GM06990 (cell line): ENCODE results near the gene UBE2F.
A peak's percentile ranks its signal among the peaks of the same experiment; 100 is the strongest.

Experiments used
- DNase-seq: peaks from one replicate; pipeline ENCODE4 v3.0.0-alpha.2; 2011; ENCODE audit not compliant: insufficient read length; ENCODE audit errors: extremely low read depth
- H3K27me3 ChIP-seq: replicated peaks from 2 replicates; pipeline ENCODE4 v1.6.0; 2011; ENCODE audit warnings: low read length; ENCODE audit not compliant: control insufficient read depth, insufficient read depth
- H3K36me3 ChIP-seq: 2 replicates; pipeline ENCODE4 v1.5.1; 2011; ENCODE audit warnings: low read length; ENCODE audit not compliant: control insufficient read depth, insufficient read depth
- H3K4me3 ChIP-seq: replicated peaks from 2 replicates; pipeline ENCODE4 v1.5.1; 2011; ENCODE audit warnings: low read depth, mild to moderate bottlenecking, control low read depth, low read length
- CTCF ChIP-seq: IDR thresholded peaks from 2 replicates; pipeline ENCODE4 v1.5.1; 2011; ENCODE audit warnings: low read length, control low read depth, mild to moderate bottlenecking, inconsistent platforms; ENCODE audit not compliant: insufficient read depth, poor library complexity, severe bottlenecking

The UBE2F gene

GRCh38 chr2:238015705-238016104 is 48.9 kb downstream of the UBE2F start:
- Histone ChIP-seq H3K4me3 (no peak overlapping the region), H3K36me3 (peaks cover 3% of the 10 kb centered on the region), H3K27me3 (no peaks in the 10 kb centered on the region)
- peak; percentile 33 for TF ChIP-seq CTCF
- DNase-seq, result no peak

- no peak for DNase-seq
- H3K4me3 ChIP-seq, result no peak overlapping the region
- TF ChIP-seq CTCF, result no peak
- H3K27me3 ChIP-seq, result no peaks in the 10 kb centered on the region
- H3K36me3 ChIP-seq, result peaks cover 4% of the 10 kb centered on the region
Measured at GRCh38 chr2:238016526-238016925, 49.7 kb downstream of the UBE2F start.

- DNase-seq, result no peak
Measured at GRCh38 chr2:238019962-238020361, 53.1 kb downstream of the UBE2F start.

GRCh38 chr2:238020816-238021215 is 54.0 kb downstream of the UBE2F start:
- no peaks in the 10 kb centered on the region for H3K27me3 ChIP-seq
- H3K4me3 ChIP-seq, result no peak overlapping the region
- no peak for TF ChIP-seq CTCF

More at GRCh38 chr2:238019962-238020361, 53.1 kb downstream of the UBE2F start:
- H3K36me3 ChIP-seq, result peaks cover 3% of the 10 kb centered on the region
- H3K27me3 ChIP-seq, result no peaks in the 10 kb centered on the region
- no peak for TF ChIP-seq CTCF
- H3K4me3 ChIP-seq, result no peak overlapping the region

GRCh38 chr2:238021327-238021726 is 54.5 kb downstream of the UBE2F start:
- DNase-seq, result no peak
- peaks cover 3% of the 10 kb centered on the region for H3K36me3 ChIP-seq
- no peak overlapping the region for H3K4me3 ChIP-seq
- no peaks in the 10 kb centered on the region for H3K27me3 ChIP-seq
- no peak for TF ChIP-seq CTCF

More at GRCh38 chr2:238020816-238021215, 54.0 kb downstream of the UBE2F start:
- H3K36me3 ChIP-seq, result peaks cover 3% of the 10 kb centered on the region
- DNase-seq, result no peak

GRCh38 chr2:238022594-238023157 is 55.9 kb downstream of the UBE2F start:
- no peak for DNase-seq
- H3K36me3 ChIP-seq, result peaks cover 5% of the 10 kb centered on the region
- H3K27me3 ChIP-seq, result no peaks in the 10 kb centered on the region
- no peak overlapping the region for H3K4me3 ChIP-seq
- no peak for TF ChIP-seq CTCF
